ENCODE data around the gene BCAR3.

The BCAR3 gene

GRCh38 chr1:93573940-93574469 lies 107.6 kb downstream of the BCAR3 start:
- DNase-seq: no peak

GRCh38 chr1:93571623-93572310 lies 109.9 kb downstream of the BCAR3 start:
- DNase-seq: no peak

- no peak for DNase-seq
Observed at GRCh38 chr1:93569489-93569888, 112.1 kb downstream of the BCAR3 start.

DNA sequence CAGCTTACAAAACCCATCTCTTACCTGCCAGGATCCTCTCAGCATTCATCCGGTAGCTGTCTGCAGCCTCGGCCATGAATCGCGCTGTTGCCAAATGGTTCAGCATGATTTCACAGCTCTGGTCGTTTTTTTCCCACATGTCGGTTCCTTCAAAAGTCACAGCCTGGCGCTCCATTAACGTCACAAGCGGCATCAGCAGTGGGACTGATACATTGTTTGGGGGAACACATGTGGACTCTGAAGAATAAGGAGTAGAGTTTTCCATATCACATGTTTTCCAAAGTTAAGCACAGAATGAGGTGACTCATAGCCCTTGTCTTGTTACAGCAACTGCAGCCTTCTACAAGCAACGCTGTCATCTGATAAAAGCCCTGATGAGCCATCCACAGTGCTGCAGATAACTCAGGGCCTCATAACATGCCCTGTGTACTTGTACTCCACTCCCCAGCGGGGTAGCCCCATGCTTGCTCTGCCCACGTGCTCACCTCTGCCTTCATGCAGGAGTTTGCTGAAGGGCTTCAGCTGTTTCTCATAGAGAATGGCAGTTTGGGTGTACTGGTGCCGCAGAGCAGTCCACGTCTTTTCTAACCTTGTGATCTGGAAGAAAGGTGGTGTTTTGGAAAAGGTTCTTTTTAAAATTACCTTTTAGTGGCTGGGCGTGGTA lies 114.2 kb downstream of the BCAR3 start:
- DNase-seq: no peak

- no peak for DNase-seq
Observed at GRCh38 chr1:93566227-93566626, 115.4 kb downstream of the BCAR3 start.

GRCh38 chr1:93565496-93566206 lies 116.0 kb downstream of the BCAR3 start:
- no peak for DNase-seq

DNA sequence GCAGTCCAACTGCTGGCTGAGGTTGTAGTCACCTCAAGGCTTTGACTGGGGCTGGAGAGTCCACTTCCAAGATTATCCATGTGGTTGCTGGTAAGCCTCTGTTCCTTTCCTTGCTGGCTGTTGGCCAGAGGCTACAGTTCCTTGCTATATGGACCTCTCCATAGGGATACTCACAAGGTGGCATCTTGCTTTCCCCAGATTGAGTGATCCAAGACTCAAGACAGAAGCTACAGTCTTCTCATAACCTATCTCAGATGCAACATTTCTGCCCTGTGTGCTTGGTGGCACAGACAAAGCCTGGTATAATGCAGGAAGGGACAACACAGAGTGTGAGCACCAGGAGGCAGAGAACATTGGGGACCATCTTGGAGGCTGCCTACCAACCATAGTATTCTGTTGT lies 121.9 kb downstream of the BCAR3 start:
- no peak for DNase-seq

GRCh38 chr1:93559045-93559444 lies 122.6 kb downstream of the BCAR3 start:
- DNase-seq: no peak

DNA sequence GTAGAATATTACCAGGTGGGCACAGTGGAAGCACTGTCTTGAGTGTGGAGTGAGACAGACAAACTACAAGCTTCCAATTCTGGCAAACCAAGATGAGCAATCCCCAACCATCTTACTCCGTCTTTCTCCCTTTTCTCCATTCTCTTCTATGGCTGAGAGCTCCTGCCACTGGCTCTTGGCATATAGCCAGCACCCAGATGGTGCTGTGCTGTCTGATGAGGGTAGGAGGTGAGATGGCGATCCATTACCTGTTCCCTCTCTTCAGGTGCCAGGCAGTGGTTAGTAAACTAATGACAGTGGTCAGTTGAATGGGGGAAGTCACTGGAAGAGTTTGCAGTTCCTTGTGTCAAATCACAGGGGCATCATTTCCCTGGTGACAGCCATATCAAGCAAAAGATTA lies 125.3 kb downstream of the BCAR3 start:
- peak; percentile 47 for DNase-seq

DNA sequence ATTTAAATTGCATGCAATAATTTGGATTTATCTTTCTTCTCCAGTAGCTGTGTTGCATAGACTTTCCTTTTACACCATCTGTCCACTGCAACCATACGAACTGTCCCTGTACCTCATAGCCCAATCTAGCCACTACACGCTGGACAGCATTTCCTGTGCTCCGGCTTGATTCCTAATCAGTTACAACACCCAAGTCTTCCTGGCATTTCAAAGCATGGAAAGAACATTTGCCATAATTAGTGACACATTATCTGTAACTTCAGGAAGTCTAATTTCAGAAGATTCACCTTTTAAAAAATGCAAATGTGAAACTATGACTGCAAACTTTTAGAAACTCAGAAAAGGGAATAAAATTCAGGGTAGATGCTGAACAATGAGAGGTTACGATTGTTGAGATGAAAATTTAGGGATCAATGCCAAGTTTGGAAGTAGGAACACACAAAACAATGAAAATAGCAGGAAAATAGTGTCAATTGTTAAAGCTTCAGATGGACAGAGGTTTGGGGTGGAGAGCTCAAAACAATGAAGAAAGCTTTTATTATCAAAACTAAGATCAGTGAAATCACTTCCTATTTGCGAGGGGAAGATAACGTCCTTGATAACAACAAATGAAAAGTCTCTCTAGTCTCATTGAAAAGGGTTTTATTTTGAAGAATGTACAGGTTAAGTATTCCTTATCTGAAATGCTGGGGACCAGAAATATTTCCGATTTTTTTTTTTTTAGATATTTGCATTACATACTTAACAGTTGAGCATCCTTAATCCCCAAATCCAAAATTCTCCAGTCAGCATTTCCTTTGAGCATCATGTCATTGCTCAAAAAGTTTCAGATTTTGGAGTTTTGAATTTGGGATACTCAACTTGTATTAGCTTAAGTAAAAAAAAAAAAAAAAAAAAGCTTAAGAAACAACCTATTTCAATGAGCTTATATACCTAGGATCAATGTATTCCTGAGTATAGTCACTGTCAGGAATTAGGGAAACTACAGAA lies 126.5 kb downstream of the BCAR3 start:
- no peak for DNase-seq

DNA sequence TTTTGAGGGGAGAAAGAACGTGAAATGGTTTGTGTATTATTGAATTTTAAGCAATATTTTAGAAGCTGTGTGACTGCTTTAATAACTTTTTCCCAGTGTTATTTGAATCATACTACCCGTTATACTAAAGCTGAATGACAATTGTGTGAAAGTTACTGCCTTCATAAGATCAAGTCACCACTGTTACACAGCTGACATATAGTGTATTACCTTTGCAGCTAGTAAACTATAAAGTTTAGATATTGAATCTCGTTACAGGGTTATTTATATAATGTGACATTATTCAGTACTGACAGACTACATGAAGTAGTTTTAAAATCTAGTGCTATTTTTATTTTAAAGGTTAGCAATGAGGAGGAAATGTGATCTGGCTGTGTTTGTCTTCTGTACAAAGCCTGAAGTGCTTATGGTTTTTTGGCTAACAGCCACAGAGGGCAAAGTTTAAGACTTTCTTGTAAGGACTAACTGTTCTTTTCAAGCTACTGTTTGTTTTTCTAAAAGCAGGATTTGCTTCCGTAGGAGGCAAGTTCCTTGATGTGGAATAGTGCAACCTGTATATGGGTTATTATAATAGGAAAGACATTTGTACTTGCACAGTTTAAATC lies 127.6 kb downstream of the BCAR3 start:
- peak; percentile 19 for DNase-seq

- peak; percentile 22 for DNase-seq
Observed at GRCh38 chr1:93552741-93553455, 128.7 kb downstream of the BCAR3 start.

DNA sequence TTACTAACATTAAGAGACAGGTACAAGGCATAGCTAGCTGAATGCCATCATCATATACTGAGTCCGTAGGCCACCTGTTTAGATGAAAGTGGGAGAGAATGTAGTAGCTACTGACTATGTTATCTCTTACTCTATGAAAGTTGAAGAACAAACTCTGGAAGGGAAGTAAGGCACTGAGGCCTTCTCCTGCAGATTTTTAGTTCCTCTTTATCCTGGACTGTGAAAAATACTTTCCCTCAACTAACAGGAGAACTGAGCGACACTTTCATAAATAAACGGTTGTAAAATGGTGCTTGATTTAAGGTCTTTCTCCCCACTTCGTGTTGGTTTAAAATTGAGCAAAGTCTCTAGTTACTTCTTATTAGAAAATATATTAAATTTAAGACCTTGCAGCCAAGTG lies 131.8 kb downstream of the BCAR3 start:
- no peak for DNase-seq

GRCh38 chr1:93549131-93549530 lies 132.5 kb downstream of the BCAR3 start:
- DNase-seq: no peak

- DNase-seq: no peak
Observed at GRCh38 chr1:93546162-93546863, 135.3 kb downstream of the BCAR3 start.

- DNase-seq: no peak
Observed at GRCh38 chr1:93542398-93542797, 139.2 kb downstream of the BCAR3 start.

GRCh38 chr1:93541045-93541444 lies 140.6 kb downstream of the BCAR3 start:
- DNase-seq: no peak

DNA sequence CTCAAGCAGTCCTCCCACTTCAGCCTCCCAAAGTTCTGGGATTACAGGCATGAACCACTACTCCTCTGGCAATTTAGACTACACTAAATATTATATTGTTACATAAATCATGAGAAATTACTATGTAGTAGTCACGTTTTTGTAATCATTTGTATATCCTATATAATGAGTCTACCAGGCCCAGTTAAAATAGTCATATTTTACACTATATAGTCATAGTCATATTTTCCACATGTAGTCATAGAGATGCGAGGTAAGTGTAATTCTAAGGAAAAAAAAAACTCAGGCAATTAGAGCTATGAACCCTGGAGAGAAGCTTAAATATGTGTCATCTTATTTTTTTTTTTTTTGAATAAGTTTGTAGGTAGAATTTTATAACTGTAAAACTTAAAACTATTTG lies 143.7 kb downstream of the BCAR3 start:
- no peak for DNase-seq

- DNase-seq: no peak
Observed at GRCh38 chr1:93537396-93537795, 144.2 kb downstream of the BCAR3 start.

DNA sequence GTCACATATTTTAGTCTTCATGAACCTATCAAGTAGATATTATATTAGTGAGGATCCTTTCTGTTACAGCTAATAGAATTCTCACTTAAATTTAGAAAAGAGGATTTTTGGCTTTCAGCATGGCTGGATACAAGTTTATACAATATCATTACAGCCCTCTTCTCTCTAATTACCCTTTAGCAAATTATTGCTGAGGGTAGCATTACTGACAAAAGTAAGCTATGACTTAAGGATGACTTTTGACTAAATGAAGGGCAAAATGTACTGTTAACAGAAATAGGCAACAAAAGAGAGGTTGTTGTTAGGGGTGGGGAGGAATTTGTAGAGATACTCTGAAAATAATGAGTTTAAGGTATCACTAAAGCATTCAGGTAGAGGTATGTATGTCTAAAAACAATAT lies 148.0 kb downstream of the BCAR3 start:
- DNase-seq: no peak

All from NCI-H2029 (cell line).